Measurements from ENCODE around the gene PRKCG. TPM values are rescaled to one million over a fixed set of nuclear protein-coding genes. Genes with fewer than 3 reads are reported as not detected.
"Not testable (repeated sequence)": the region's sequence is repeated elsewhere in the genome, so short reads cannot be mapped to it uniquely, and the experiment has no call there.

Gene PRKCG
- polyA plus RNA-seq, 10 donors = 0.11 to 1.0 (median 0.30) TPM; not detected in 1

- no peak for DNase-seq
These were observed 60.2 kb downstream of the PRKCG start for GRCh38 chr19:53942001-53942786.

- no peak for DNase-seq
These were observed 62.4 kb downstream of the PRKCG start for GRCh38 chr19:53944416-53944815.

- no peak for DNase-seq
These were observed 62.9 kb downstream of the PRKCG start for GRCh38 chr19:53944933-53945332.

GRCh38 chr19:53945441-53945840 lies 63.4 kb downstream of the PRKCG start:
- no peak for DNase-seq

GRCh38 chr19:53945998-53946397 lies 64.0 kb downstream of the PRKCG start:
- no peak for DNase-seq

- DNase-seq = no peak
These were observed 65.6 kb downstream of the PRKCG start for GRCh38 chr19:53947624-53948023.

GRCh38 chr19:53948611-53949010 lies 66.6 kb downstream of the PRKCG start:
- DNase-seq = not testable (repeated sequence)

- DNase-seq = no peak
These were observed 69.4 kb downstream of the PRKCG start for GRCh38 chr19:53951436-53951835.

- no peak for DNase-seq
These were observed 70.0 kb downstream of the PRKCG start for GRCh38 chr19:53951947-53952346.

- no peak for DNase-seq
These were observed 71.4 kb downstream of the PRKCG start for GRCh38 chr19:53953383-53953782.

Other genes starting within 250 kb of the PRKCG start
- under 1 TPM; 0.19 to 0.62 (median 0.29) TPM for gene NLRP12, start 57.9 kb upstream of the PRKCG start, polyA plus RNA-seq (ENCODE audit: insufficient read length in 10 of 10)
- 100 to 1,000 TPM; 161 to 255 (median 199) TPM for gene MYADM, start 14.3 kb upstream of the PRKCG start, polyA plus RNA-seq (ENCODE audit: insufficient read length in 10 of 10)
- gene CACNG7, start 27.1 kb downstream of the PRKCG start, polyA plus RNA-seq (ENCODE audit: insufficient read length in 10 of 10) = 1 to 10 TPM in 1 of 10 donors, under 1 TPM in 6, not detected in 3; 0.10 to 1.3 (median 0.20) TPM
- 1 to 10 TPM in 1 of 10 donors, under 1 TPM in 9; 0.39 to 1.0 (median 0.55) TPM for gene CACNG8, start 80.7 kb downstream of the PRKCG start, polyA plus RNA-seq (ENCODE audit: insufficient read length in 10 of 10)
- gene CACNG6, start 109.4 kb downstream of the PRKCG start, polyA plus RNA-seq (ENCODE audit: insufficient read length in 10 of 10) = 10 to 100 TPM; 21.1 to 29.6 (median 22.9) TPM
- under 1 TPM in 2 of 10 donors, not detected in 8; 0.22 to 0.35 TPM for gene VSTM1, start 181.7 kb downstream of the PRKCG start, polyA plus RNA-seq (ENCODE audit: insufficient read length in 10 of 10)
- gene TARM1, start 199.2 kb downstream of the PRKCG start, polyA plus RNA-seq (ENCODE audit: insufficient read length in 10 of 10) = not detected
- gene OSCAR, start 218.6 kb downstream of the PRKCG start, polyA plus RNA-seq (ENCODE audit: insufficient read length in 10 of 10) = under 1 TPM; 0.11 to 0.54 (median 0.43) TPM
- gene NDUFA3, start 220.7 kb downstream of the PRKCG start, polyA plus RNA-seq (ENCODE audit: insufficient read length in 10 of 10) = 100 to 1,000 TPM in 5 of 10 donors, 10 to 100 TPM in 5; 76.3 to 116 (median 98.6) TPM
- 10 to 100 TPM in 9 of 10 donors, 1 to 10 TPM in 1; 9.8 to 17.7 (median 13.4) TPM for gene TFPT, start 233.5 kb downstream of the PRKCG start, polyA plus RNA-seq (ENCODE audit: insufficient read length in 10 of 10)
- gene PRPF31, start 233.6 kb downstream of the PRKCG start, polyA plus RNA-seq (ENCODE audit: insufficient read length in 10 of 10) = 10 to 100 TPM; 35.0 to 52.0 (median 45.4) TPM

All from muscle of back (tissue), 11 donors.